ENCODE measurements around the gene CCRL2. TPM values are rescaled to one million over a fixed set of nuclear protein-coding genes. Genes with fewer than 3 reads are reported as not detected.

Gene CCRL2
- total and polyA plus RNA-seq, 9 of the 15 experiments (the other 6 are each of a cell fraction or from before 2014, with no cell fraction given) = 3.4 to 5.7 (median 4.0) TPM

- TF ChIP-seq STAT6 (CRISPR knock-in tag; IDR thresholded peaks at IDR 0.05) (no peak), PHF8 (IDR thresholded peaks at IDR 0.05; ENCODE audit: borderline replicate concordance, low read length) (no peak), NCOA1 (IDR thresholded peaks at IDR 0.05; ENCODE audit: low read depth) (no peak), ZFP36 (IDR thresholded peaks at IDR 0.05; ENCODE audit: low read depth, low read length, partially characterized antibody) (peak; percentile 17), TFAP4 (CRISPR knock-in tag; IDR thresholded peaks at IDR 0.05; ENCODE audit: borderline replicate concordance) (0 out of 2 replicates have a peak, but pooled peaks have one; percentile 23), SRSF3 (IDR thresholded peaks at IDR 0.05; ENCODE audit: insufficient read depth, low read length) (no peak), MAFF (IDR thresholded peaks at IDR 0.05; ENCODE audit: low read length) (no peak), USF1 (CRISPR knock-in tag; IDR thresholded peaks at IDR 0.05) (no peak), ZNF707 (CRISPR knock-in tag; conservative IDR thresholded peaks at IDR 0.05) (no peak), ZNF395 (CRISPR knock-in tag; IDR thresholded peaks at IDR 0.05) (peak; percentile 73; the same call in 1 of the 2 replicates), ARID3A (IDR thresholded peaks at IDR 0.05; ENCODE audit: borderline replicate concordance, low read depth, low read length) (no peak), HBP1 (CRISPR knock-in tag; IDR thresholded peaks at IDR 0.05) (no peak), HDGF (IDR thresholded peaks at IDR 0.05) (no peak), ELF4 (CRISPR knock-in tag; IDR thresholded peaks at IDR 0.05) (no peak), RBM34 (IDR thresholded peaks at IDR 0.05; ENCODE audit: borderline replicate concordance, insufficient read depth, low read length) (no peak), MTF1 (CRISPR knock-in tag; IDR thresholded peaks at IDR 0.05; ENCODE audit: borderline replicate concordance) (no peak), GTF2A2 (tag; IDR thresholded peaks at IDR 0.05) (no peak; the same call in 1 of the 2 replicates), SNRNP70 (optimal IDR thresholded peaks at IDR 0.05; ENCODE audit: low read depth, low read length) (no peak)
Measured at GRCh38 chr3:46386205-46386604, 20.9 kb upstream of the CCRL2 start (continued).
